Stimulated activated CD4-positive, alpha-beta T cell treated with anti-CD3 and anti-CD28 coated beads, Interleukin-4, amount 100 ng/mL, for 4 hours (primary cell): ENCODE results near the gene BNC1.
A peak's percentile ranks its signal among the peaks of the same experiment; 100 is the strongest.
"Not testable (repeated sequence)": the region's sequence is repeated elsewhere in the genome, so short reads cannot be mapped to it uniquely, and the experiment has no call there.

Experiments used
- DNase-seq, 2 experiments: peaks; one replicate each; pipeline ENCODE4 v3.0.0-alpha.2; 2020

The BNC1 gene

GRCh38 chr15:83230242-83230641 lies 54.2 kb downstream of the BNC1 start:
- DNase-seq, result no peak

DNA sequence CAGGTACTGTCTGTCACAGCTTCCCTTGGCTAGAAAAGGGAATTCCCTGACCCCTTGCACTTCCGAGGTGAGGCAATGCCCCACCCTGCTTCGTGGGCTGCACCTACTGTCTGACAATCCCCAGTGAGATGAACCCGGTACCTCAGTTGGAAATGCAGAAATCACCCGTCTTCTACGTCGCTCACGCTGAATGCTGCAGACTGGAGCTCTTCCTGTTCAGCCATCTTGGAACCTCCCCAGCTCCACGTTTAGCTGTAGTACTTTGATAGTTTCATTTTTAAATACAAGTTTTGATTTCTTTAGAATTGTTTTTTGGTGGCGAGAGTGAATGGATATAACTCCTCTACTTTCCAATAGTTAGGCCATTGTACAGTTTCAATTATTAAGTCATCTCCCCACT lies 59.0 kb downstream of the BNC1 start:
- no peak for DNase-seq

DNA sequence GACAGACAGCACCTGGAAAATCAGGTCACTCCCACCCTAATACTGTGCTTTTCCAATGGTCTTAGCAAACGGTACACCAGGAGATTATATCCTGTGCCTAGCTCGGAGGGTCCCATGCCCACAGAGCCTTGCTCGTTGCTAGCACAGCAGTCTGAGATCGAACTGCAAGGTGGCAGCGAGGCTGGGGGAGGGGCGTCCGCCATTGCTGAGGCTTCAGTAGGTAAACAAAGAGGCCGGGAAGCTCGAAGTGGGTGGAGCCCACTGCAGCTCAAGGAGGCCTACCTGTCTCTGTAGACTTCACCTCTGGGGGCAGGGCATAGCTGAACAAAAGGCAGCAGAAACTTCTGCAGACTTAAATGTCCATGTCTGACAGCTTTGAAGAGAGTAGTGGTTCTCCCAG lies 62.7 kb downstream of the BNC1 start:
- DNase-seq, result not testable (repeated sequence)

DNA sequence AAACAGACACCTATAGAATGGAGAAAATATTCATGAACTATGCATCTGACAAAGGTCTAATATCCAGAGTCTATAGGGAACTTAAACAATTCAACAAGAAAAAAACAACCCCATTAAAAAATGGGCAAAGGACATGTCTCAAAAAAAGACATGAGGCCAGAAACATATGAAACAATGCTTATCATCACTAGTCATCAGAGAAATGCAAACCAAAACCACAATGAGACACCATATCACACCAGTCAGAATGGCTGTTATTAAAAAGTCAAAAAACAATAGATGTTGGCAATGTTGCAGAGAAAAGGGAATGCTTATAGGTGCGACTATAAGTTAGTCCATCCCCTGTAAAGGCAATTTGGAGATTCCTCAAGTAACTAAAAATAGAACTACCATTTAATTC lies 65.4 kb downstream of the BNC1 start:
- no peak for DNase-seq

GRCh38 chr15:83215306-83215705 lies 69.2 kb downstream of the BNC1 start:
- DNase-seq, result no peak

GRCh38 chr15:83210619-83211018 lies 73.8 kb downstream of the BNC1 start:
- DNase-seq, result no peak

DNA sequence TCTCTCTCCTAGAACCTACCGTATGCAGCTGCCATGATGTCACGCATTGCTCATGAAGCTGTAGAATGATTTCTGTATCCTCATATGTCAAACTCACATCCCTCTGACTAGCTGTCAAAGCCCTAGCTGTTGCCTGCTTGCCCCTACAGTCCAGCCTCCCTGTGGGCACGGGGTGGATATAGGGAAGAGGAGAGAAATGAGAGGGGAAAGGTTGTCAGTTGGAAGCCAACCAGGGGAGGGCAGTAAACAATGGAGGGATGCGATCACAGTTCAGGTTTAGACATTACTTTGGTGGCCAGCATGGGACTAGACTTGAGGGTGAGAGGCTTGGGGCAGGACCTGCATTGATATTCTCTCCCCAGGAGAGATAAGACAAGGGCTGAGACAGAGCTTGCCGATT lies 75.1 kb downstream of the BNC1 start:
- no peak for DNase-seq

DNA sequence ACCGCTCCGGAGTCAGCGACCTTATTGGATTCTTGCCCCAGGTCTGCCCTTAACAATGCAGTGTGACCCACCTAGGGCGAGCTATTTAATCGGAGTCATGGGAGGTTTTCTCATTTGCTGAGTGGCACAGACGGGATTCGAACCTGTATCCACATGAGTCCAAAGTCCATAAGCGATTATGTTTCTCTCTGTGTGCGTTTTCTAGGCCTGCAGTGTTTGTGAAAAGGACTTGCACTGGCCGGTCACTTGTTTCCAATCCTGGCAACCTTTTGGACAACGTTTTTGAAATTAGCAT lies 76.2 kb downstream of the BNC1 start:
- no peak for DNase-seq

- DNase-seq, result peak; percentile 9 to 27
Observed at GRCh38 chr15:83207660-83208366, 76.7 kb downstream of the BNC1 start, which contains the start of gene HDGFL3. TSS of gene HDGFL3 (minus strand) at chr15:83207823. CDS start at chr15:83207414, 409 bp downstream.

DNA sequence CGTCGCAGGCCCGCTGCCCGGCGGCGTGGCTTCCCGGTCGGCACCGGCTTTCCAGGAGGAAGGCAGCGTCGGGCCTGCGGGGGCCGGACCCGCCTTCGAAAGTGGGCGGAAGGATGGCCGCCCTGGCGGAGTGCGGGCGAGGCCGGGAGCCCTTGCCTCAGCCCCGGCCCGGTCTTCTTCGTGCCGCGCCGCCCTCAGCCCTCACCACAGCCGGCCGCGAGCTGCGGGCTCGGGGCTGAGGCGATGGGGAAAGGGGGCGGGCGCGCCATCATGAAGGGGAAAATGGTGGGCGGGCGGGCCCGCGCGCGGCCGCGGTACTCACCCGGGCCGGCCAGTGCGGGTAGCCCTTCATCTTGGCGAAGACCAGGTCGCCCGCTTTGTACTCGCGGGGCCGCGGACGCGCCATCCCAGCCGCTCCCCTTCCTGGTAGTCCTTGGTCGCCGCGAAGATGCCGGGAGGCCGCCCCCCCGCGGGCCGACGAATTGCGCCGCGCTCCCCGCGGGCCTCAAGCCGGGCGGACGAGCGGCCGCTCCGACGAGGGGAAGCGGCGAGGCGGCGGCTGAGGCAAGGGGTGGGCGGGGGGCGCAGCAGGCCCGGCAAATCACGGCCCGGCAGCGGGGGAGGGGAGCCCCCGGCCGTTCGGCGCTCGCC lies 77.3 kb downstream of the BNC1 start:
- DNase-seq, result no peak

GRCh38 chr15:83206526-83207008 lies 77.9 kb downstream of the BNC1 start:
- DNase-seq, result no peak
